Measurements from ENCODE around the gene HHATL. TPM values are rescaled to one million over a fixed set of nuclear protein-coding genes. Genes with fewer than 3 reads are reported as not detected.

Gene HHATL
- total RNA-seq, 3 donors from 2014 or later (not counting 1 experiment from before 2014, with no cell fraction given), result not detected

GRCh38 chr3:42657675-42658074 is 44.9 kb downstream of the HHATL start:
- H3K27ac Mint-ChIP-seq, result no peak overlapping the region
- intact Hi-C loops (cut with micrococcal nuclease), result no loop called here
- Histone ChIP-seq H3K27ac (ENCODE audit: low read length) (no peak overlapping the region), H3K36me3 (ENCODE audit: control insufficient read depth, insufficient read depth, low read length) (no peaks in the 10 kb centered on the region), H3K4me1 (ENCODE audit: control insufficient read depth, insufficient read depth, low read length) (peaks cover 23% of the 10 kb centered on the region), H3K4me3 (ENCODE audit: low read length) (no peak overlapping the region), H3K27me3 (ENCODE audit: control insufficient read depth, insufficient read depth, low read length) (no peaks in the 10 kb centered on the region), H3K9me3 (ENCODE audit: control insufficient read depth, insufficient read depth, low read length) (no peaks in the 10 kb centered on the region)
- no peaks in the 10 kb centered on the region for H3K36me3 Mint-ChIP-seq
- 92% methylated on average over 4 of the region's 4 CpGs for WGBS (ENCODE audit: insufficient coverage)
- no peak overlapping the region for H3K4me3 Mint-ChIP-seq
- no peak for TF ChIP-seq CTCF (IDR thresholded peaks at IDR 0.05)
- H3K27me3 Mint-ChIP-seq (ENCODE audit: low read depth in 2 of 2), result no peaks in the 10 kb centered on the region
- H3K9me3 Mint-ChIP-seq, result no peaks in the 10 kb centered on the region
- DNase-seq (no peak), ATAC-seq (no peak)
- H3K4me1 Mint-ChIP-seq, result peaks cover 0 to 34% of the 10 kb centered on the region in 2 donors

GRCh38 chr3:42656680-42657610 is 45.7 kb downstream of the HHATL start:
- no peak for TF ChIP-seq CTCF (IDR thresholded peaks at IDR 0.05)
- Mint-ChIP-seq H3K27me3 (ENCODE audit: low read depth in 2 of 2) (no peaks in the 10 kb centered on the region), H3K4me3 (no peak overlapping the region), H3K36me3 (no peaks in the 10 kb centered on the region), H3K4me1 (peaks cover 0 to 42% of the 10 kb centered on the region in 2 donors), H3K27ac (peak overlapping the region in 1 of 2 donors; percentile 63), H3K9me3 (no peaks in the 10 kb centered on the region)
- no peak overlapping the region for H3K4me3 ChIP-seq (ENCODE audit: low read length)
- ATAC-seq (no peak), DNase-seq (no peak)
- peaks cover 30% of the 10 kb centered on the region for H3K4me1 ChIP-seq (ENCODE audit: control insufficient read depth, insufficient read depth, low read length)
- H3K27ac ChIP-seq (ENCODE audit: low read length), result no peak overlapping the region
- H3K27me3 ChIP-seq (ENCODE audit: control insufficient read depth, insufficient read depth, low read length), result no peaks in the 10 kb centered on the region
- H3K36me3 ChIP-seq (ENCODE audit: control insufficient read depth, insufficient read depth, low read length), result no peaks in the 10 kb centered on the region
- intact Hi-C loops (cut with micrococcal nuclease), result no loop called here
- 92% methylated on average over 8 of the region's 9 CpGs for whole genome bisulfite sequencing (ENCODE audit: insufficient coverage)
- H3K9me3 ChIP-seq (ENCODE audit: control insufficient read depth, insufficient read depth, low read length), result no peaks in the 10 kb centered on the region

GRCh38 chr3:42655980-42656679 is 46.5 kb downstream of the HHATL start:
- Histone ChIP-seq H3K4me1 (ENCODE audit: control insufficient read depth, insufficient read depth, low read length) (peaks cover 33% of the 10 kb centered on the region), H3K27me3 (ENCODE audit: control insufficient read depth, insufficient read depth, low read length) (no peaks in the 10 kb centered on the region), H3K4me3 (ENCODE audit: low read length) (no peak overlapping the region), H3K9me3 (ENCODE audit: control insufficient read depth, insufficient read depth, low read length) (no peaks in the 10 kb centered on the region), H3K27ac (ENCODE audit: low read length) (no peak overlapping the region), H3K36me3 (ENCODE audit: control insufficient read depth, insufficient read depth, low read length) (no peaks in the 10 kb centered on the region)
- intact Hi-C loops (cut with micrococcal nuclease), result no loop called here
- TF ChIP-seq CTCF (IDR thresholded peaks at IDR 0.05), result no peak
- no peaks in the 10 kb centered on the region for H3K27me3 Mint-ChIP-seq (ENCODE audit: low read depth in 2 of 2)
- peaks cover 0 to 49% of the 10 kb centered on the region in 2 donors for H3K4me1 Mint-ChIP-seq
- ATAC-seq (no peak), DNase-seq (no peak)
- no peaks in the 10 kb centered on the region for H3K36me3 Mint-ChIP-seq
- H3K4me3 Mint-ChIP-seq, result peak overlapping the region; percentile 25
- H3K27ac Mint-ChIP-seq, result peak overlapping the region in 1 of 2 donors; percentile 63
- H3K9me3 Mint-ChIP-seq, result no peaks in the 10 kb centered on the region
- WGBS (ENCODE audit: insufficient coverage), result 94% methylated on average over 6 of the region's 6 CpGs
